KG1 (cell line): Measurements from ENCODE around the gene CUL9.

ENCODE experiments used
- DNase-seq: peaks from one replicate; lab custom pipeline; 2025; lab: John Stamatoyannopoulos, UW

Gene CUL9

GRCh38 chr6:43256670-43257366 lies 74.8 kb downstream of the CUL9 start:
- no peak for DNase-seq

- DNase-seq: no peak
These were observed 75.6 kb downstream of the CUL9 start for GRCh38 chr6:43257367-43258145.

GRCh38 chr6:43258180-43258579 lies 76.2 kb downstream of the CUL9 start:
- no peak for DNase-seq

- DNase-seq: no peak
These were observed 77.1 kb downstream of the CUL9 start for GRCh38 chr6:43258807-43259686.

GRCh38 chr6:43260791-43261190 lies 78.8 kb downstream of the CUL9 start:
- no peak for DNase-seq

- DNase-seq: no peak
These were observed 79.2 kb downstream of the CUL9 start for GRCh38 chr6:43261198-43261597.

- DNase-seq: no peak
These were observed 80.2 kb downstream of the CUL9 start for GRCh38 chr6:43262000-43262779.

- DNase-seq: no peak
These were observed 80.9 kb downstream of the CUL9 start for GRCh38 chr6:43262780-43263313.

GRCh38 chr6:43263314-43264178 lies 81.5 kb downstream of the CUL9 start:
- peak; percentile 24 for DNase-seq

- no peak for DNase-seq
These were observed 82.7 kb downstream of the CUL9 start for GRCh38 chr6:43264599-43265145.

GRCh38 chr6:43265564-43265963 lies 83.6 kb downstream of the CUL9 start:
- no peak for DNase-seq

GRCh38 chr6:43267619-43268354 lies 85.8 kb downstream of the CUL9 start:
- no peak for DNase-seq

- DNase-seq: no peak
These were observed 86.3 kb downstream of the CUL9 start for GRCh38 chr6:43268355-43268700.

- no peak for DNase-seq
These were observed 86.8 kb downstream of the CUL9 start for GRCh38 chr6:43268782-43269272.

GRCh38 chr6:43269273-43270007 lies 87.4 kb downstream of the CUL9 start:
- DNase-seq: no peak

- DNase-seq: no peak
These were observed 89.3 kb downstream of the CUL9 start for GRCh38 chr6:43271103-43271815.

- no peak for DNase-seq
These were observed 89.9 kb downstream of the CUL9 start for GRCh38 chr6:43271944-43272343.

- no peak for DNase-seq
These were observed 91.7 kb downstream of the CUL9 start for GRCh38 chr6:43273707-43274106.
